ENCODE measurements around the gene KRT13.

DNA sequence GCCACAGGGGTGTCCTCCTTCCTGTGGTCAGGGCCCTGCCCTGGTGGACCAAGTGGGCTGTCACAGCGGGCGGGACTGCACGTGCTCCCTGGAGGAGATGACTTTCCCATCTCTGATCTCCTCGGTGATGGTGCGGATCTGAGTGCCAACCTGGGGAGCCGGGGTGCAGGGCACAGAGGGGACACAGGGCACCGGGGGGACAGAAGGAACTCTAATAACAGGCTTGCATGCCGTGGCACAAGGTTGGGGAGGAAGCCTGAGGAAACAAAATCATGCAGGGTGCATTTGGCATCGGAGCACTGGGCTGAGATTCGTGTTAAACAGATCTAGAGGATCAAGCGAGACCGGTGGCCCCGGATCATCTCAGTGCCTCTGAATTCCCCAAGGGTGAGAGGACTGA lies 19.1 kb downstream of the KRT13 start:
- TF ChIP-seq, protein P1, sequence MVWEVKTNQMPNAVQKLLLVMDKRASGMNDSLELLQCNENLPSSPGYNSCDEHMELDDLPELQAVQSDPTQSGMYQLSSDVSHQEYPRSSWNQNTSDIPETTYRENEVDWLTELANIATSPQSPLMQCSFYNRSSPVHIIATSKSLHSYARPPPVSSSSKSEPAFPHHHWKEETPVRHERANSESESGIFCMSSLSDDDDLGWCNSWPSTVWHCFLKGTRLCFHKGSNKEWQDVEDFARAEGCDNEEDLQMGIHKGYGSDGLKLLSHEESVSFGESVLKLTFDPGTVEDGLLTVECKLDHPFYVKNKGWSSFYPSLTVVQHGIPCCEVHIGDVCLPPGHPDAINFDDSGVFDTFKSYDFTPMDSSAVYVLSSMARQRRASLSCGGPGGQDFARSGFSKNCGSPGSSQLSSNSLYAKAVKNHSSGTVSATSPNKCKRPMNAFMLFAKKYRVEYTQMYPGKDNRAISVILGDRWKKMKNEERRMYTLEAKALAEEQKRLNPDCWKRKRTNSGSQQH (CRISPR knock-in tag; IDR thresholded peaks at IDR 0.05) = no peak
- TF ChIP-seq, protein P2, sequence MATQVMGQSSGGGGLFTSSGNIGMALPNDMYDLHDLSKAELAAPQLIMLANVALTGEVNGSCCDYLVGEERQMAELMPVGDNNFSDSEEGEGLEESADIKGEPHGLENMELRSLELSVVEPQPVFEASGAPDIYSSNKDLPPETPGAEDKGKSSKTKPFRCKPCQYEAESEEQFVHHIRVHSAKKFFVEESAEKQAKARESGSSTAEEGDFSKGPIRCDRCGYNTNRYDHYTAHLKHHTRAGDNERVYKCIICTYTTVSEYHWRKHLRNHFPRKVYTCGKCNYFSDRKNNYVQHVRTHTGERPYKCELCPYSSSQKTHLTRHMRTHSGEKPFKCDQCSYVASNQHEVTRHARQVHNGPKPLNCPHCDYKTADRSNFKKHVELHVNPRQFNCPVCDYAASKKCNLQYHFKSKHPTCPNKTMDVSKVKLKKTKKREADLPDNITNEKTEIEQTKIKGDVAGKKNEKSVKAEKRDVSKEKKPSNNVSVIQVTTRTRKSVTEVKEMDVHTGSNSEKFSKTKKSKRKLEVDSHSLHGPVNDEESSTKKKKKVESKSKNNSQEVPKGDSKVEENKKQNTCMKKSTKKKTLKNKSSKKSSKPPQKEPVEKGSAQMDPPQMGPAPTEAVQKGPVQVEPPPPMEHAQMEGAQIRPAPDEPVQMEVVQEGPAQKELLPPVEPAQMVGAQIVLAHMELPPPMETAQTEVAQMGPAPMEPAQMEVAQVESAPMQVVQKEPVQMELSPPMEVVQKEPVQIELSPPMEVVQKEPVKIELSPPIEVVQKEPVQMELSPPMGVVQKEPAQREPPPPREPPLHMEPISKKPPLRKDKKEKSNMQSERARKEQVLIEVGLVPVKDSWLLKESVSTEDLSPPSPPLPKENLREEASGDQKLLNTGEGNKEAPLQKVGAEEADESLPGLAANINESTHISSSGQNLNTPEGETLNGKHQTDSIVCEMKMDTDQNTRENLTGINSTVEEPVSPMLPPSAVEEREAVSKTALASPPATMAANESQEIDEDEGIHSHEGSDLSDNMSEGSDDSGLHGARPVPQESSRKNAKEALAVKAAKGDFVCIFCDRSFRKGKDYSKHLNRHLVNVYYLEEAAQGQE (IDR thresholded peaks at IDR 0.05; ENCODE audit: borderline replicate concordance) = no peak
- TF ChIP-seq, protein P2 (CRISPR knock-in tag; IDR thresholded peaks at IDR 0.05; ENCODE audit: low read depth) = no peak
- TF ChIP-seq ZNF77 (CRISPR knock-in tag; IDR thresholded peaks at IDR 0.05) (no peak), SRSF9 (IDR thresholded peaks at IDR 0.05; ENCODE audit: borderline replicate concordance, low read depth, low read length) (no peak), HDAC3 (IDR thresholded peaks at IDR 0.05; ENCODE audit: borderline replicate concordance, partially characterized antibody) (no peak)
